ENCODE results near the gene STAP1. TPM values are rescaled to one million over a fixed set of nuclear protein-coding genes. Genes with fewer than 3 reads are reported as not detected.
"Not testable (repeated sequence)": the region's sequence is repeated elsewhere in the genome, so short reads cannot be mapped to it uniquely, and the experiment has no call there.

The STAP1 gene, protein sequence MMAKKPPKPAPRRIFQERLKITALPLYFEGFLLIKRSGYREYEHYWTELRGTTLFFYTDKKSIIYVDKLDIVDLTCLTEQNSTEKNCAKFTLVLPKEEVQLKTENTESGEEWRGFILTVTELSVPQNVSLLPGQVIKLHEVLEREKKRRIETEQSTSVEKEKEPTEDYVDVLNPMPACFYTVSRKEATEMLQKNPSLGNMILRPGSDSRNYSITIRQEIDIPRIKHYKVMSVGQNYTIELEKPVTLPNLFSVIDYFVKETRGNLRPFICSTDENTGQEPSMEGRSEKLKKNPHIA
- not detected in 2 replicates for total RNA-seq (2014; rRNA removed; shearing (Covaris generic))

DNA sequence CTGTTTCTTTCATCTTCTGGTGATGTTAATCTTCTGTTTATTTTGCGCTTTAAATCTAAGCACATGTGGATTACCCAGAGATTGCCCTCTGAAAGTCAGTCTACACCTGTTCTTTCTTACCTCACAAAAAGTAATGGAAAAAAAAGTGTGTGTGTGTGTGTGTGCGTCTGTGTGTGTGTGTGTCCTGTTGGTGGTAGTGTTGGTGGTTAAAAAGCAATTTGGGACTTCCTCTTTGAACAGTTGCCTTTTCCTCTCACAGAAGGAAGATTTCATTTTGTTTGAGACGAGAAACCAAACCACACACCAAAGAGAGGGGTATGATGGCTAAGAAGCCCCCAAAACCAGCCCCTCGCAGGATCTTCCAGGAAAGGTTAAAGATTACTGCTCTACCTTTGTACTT lies at the start of gene STAP1:
TSS of gene STAP1 (plus strand) at position 235 of the 400 bp plus-strand sequence. CDS start at position 318, 83 bp downstream.
- H3K36me3 ChIP-seq, result no peaks in the 10 kb centered on the region
- no peak within 1 kb of the TSS for H3K27ac ChIP-seq
- DNase-seq (ENCODE audit: low read depth in 1 of 2, low spot score in 2 of 2), result no peak
- 0 out of 2 replicates have a peak, but pooled peaks cover 3% of the 10 kb centered on the region for H3K27me3 ChIP-seq (replicated peaks)
- no peaks in the 10 kb centered on the region for H3K4me1 ChIP-seq (replicated peaks)
- H3K9me3 ChIP-seq (replicated peaks), result no peaks in the 10 kb centered on the region
- H3K4me3 ChIP-seq, result no peak within 1 kb of the TSS

- no peak overlapping the region for H3K4me3 ChIP-seq
- DNase-seq (ENCODE audit: low read depth in 1 of 2, low spot score in 2 of 2), result no peak
- no peak overlapping the region for H3K27ac ChIP-seq
- peaks cover 72% of the 10 kb centered on the region for H3K36me3 ChIP-seq
- H3K27me3 ChIP-seq (replicated peaks), result no peaks in the 10 kb centered on the region
- no peaks in the 10 kb centered on the region for H3K9me3 ChIP-seq (replicated peaks)
- H3K4me1 ChIP-seq (replicated peaks), result no peaks in the 10 kb centered on the region
Observed at GRCh38 chr4:67512501-67512900, 46.0 kb upstream of the STAP1 start.

GRCh38 chr4:67520141-67520540 lies 38.4 kb upstream of the STAP1 start:
- Histone ChIP-seq H3K4me1 (replicated peaks) (peaks cover 10% of the 10 kb centered on the region), H3K9me3 (replicated peaks) (no peaks in the 10 kb centered on the region; the same call in 1 of the 2 replicates), H3K27me3 (replicated peaks) (0 out of 2 replicates have a peak, but pooled peaks cover 5% of the 10 kb centered on the region), H3K27ac (no peak overlapping the region), H3K4me3 (no peak overlapping the region), H3K36me3 (peaks cover 55% of the 10 kb centered on the region)
- DNase-seq (ENCODE audit: low read depth in 1 of 2, low spot score in 2 of 2), result no peak

GRCh38 chr4:67521506-67521905 lies 37.0 kb upstream of the STAP1 start:
- 0 out of 2 replicates have a peak, but pooled peaks cover 5% of the 10 kb centered on the region for H3K27me3 ChIP-seq (replicated peaks)
- no peak overlapping the region for H3K27ac ChIP-seq
- no peak for DNase-seq (ENCODE audit: low read depth in 1 of 2, low spot score in 2 of 2)
- H3K4me3 ChIP-seq, result no peak overlapping the region
- H3K9me3 ChIP-seq (replicated peaks), result no peaks in the 10 kb centered on the region; the same call in 1 of the 2 replicates
- peaks cover 48% of the 10 kb centered on the region for H3K36me3 ChIP-seq
- peaks cover 10% of the 10 kb centered on the region for H3K4me1 ChIP-seq (replicated peaks)

GRCh38 chr4:67522230-67522629 lies 36.3 kb upstream of the STAP1 start:
- DNase-seq (ENCODE audit: low read depth in 1 of 2, low spot score in 2 of 2), result no peak
- Histone ChIP-seq H3K4me3 (no peak overlapping the region), H3K27me3 (replicated peaks) (0 out of 2 replicates have a peak, but pooled peaks cover 5% of the 10 kb centered on the region), H3K36me3 (peaks cover 42% of the 10 kb centered on the region), H3K4me1 (replicated peaks) (peaks cover 10% of the 10 kb centered on the region), H3K27ac (no peak overlapping the region), H3K9me3 (replicated peaks) (no peaks in the 10 kb centered on the region; the same call in 1 of the 2 replicates)

GRCh38 chr4:67522851-67523671 lies 35.5 kb upstream of the STAP1 start:
- Histone ChIP-seq H3K4me1 (replicated peaks) (peaks cover 10% of the 10 kb centered on the region), H3K27me3 (replicated peaks) (0 out of 2 replicates have a peak, but pooled peaks cover 5% of the 10 kb centered on the region), H3K27ac (peak overlapping the region; percentile 48), H3K36me3 (peaks cover 34% of the 10 kb centered on the region), H3K4me3 (no peak overlapping the region), H3K9me3 (replicated peaks) (no peaks in the 10 kb centered on the region; the same call in 1 of the 2 replicates)
- peak in 1 of 2 experiments; percentile 16 for DNase-seq (ENCODE audit: low read depth in 1 of 2, low spot score in 2 of 2)

DNA sequence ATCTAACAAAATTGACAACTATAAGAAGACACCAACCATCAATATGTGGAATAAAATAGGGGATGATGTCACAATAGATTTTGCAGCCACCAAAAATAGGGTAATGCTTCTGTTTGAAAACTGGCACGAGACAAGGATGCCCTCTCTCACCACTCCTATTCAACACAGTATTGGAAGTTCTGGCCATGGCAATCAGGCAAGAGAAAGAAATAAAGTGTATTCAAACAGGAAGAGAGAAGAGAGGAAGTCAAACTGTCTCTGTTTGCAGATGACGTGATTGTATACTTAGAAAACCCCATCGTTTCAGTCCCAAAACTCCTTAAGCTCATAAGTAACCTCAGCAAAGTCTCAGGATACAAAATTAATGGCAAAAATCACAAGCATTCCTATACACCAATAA lies 34.4 kb upstream of the STAP1 start:
- DNase-seq (ENCODE audit: low read depth in 1 of 2, low spot score in 2 of 2); H3K9me3 ChIP-seq (replicated peaks); H3K27me3 ChIP-seq (replicated peaks); H3K27ac ChIP-seq; H3K4me1 ChIP-seq (replicated peaks); H3K4me3 ChIP-seq: not testable (repeated sequence)
- peaks cover 42% of the 10 kb centered on the region for H3K36me3 ChIP-seq

- Histone ChIP-seq H3K4me1 (replicated peaks) (no peaks in the 10 kb centered on the region), H3K27ac (no peak overlapping the region), H3K9me3 (replicated peaks) (no peaks in the 10 kb centered on the region), H3K36me3 (peaks cover 69% of the 10 kb centered on the region), H3K27me3 (replicated peaks) (no peaks in the 10 kb centered on the region), H3K4me3 (no peak overlapping the region)
- DNase-seq (ENCODE audit: low read depth in 1 of 2, low spot score in 2 of 2), result no peak
Observed at GRCh38 chr4:67531379-67531962, 27.1 kb upstream of the STAP1 start.

DNA sequence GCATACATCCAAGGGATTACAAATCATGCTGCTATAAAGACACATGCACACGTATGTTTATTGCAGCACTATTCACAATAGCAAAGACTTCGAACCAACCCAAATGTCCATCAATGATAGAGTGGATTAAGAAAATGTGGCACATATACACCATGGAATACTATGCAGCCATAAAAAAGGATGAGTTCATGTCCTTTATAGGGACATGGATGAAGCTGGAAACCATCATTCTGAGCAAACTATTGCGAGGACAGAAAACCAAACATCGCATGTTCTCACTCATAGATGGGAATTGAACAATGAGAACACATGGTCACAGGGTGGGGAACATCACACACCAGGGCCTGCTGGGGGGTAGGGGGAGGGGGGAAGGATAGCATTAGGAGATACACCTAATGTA lies 26.1 kb upstream of the STAP1 start:
- not testable (repeated sequence) for DNase-seq (ENCODE audit: low read depth in 1 of 2, low spot score in 2 of 2); H3K27me3 ChIP-seq (replicated peaks); H3K4me3 ChIP-seq; H3K27ac ChIP-seq; H3K4me1 ChIP-seq (replicated peaks); H3K9me3 ChIP-seq (replicated peaks)
- H3K36me3 ChIP-seq, result peaks cover 73% of the 10 kb centered on the region

GRCh38 chr4:67533112-67533511 lies 25.4 kb upstream of the STAP1 start:
- H3K4me1 ChIP-seq (replicated peaks), result no peaks in the 10 kb centered on the region
- H3K27me3 ChIP-seq (replicated peaks), result no peaks in the 10 kb centered on the region
- DNase-seq (ENCODE audit: low read depth in 1 of 2, low spot score in 2 of 2), result no peak
- no peak overlapping the region for H3K27ac ChIP-seq
- H3K9me3 ChIP-seq (replicated peaks), result no peaks in the 10 kb centered on the region
- peaks cover 80% of the 10 kb centered on the region for H3K36me3 ChIP-seq
- H3K4me3 ChIP-seq, result no peak overlapping the region

DNA sequence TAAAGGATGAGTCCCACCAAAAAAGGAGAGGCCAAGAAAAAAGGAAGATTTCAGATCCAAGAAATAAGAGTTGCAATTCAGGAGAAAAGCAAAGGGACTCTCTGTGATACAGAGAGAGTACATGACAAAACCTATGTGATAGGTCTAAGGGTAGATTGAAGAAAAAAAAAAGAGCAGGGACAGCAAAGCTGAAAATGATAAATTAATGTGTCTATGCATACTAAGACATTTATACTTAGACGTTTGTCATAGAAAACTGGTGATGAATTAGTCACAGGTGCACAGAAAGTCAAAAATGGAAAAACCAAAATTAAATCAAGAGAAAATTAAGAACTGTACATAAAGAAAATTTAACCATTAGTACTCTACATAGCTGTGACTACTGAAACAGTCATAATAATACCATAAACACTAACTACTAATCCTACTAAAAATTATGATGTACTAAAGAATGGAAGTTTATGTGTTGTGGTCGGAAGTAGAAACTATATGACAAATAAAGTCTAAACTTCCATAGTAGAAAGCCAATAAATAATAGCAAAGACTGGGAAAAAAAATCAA lies 23.2 kb upstream of the STAP1 start:
- Histone ChIP-seq H3K4me1 (replicated peaks) (no peaks in the 10 kb centered on the region), H3K4me3 (no peak overlapping the region), H3K27me3 (replicated peaks) (no peaks in the 10 kb centered on the region), H3K27ac (no peak overlapping the region), H3K36me3 (peaks cover 81% of the 10 kb centered on the region), H3K9me3 (replicated peaks) (no peaks in the 10 kb centered on the region)
- DNase-seq (ENCODE audit: low read depth in 1 of 2, low spot score in 2 of 2), result no peak

GRCh38 chr4:67539830-67540229 lies 18.7 kb upstream of the STAP1 start:
- Histone ChIP-seq H3K4me1 (replicated peaks) (no peaks in the 10 kb centered on the region; the same call in 1 of the 2 replicates), H3K27ac (no peak overlapping the region), H3K4me3 (no peak overlapping the region)

GRCh38 chr4:67542076-67542475 lies 16.5 kb upstream of the STAP1 start:
- Histone ChIP-seq H3K4me3 (no peak overlapping the region), H3K27me3 (replicated peaks) (no peaks in the 10 kb centered on the region), H3K9me3 (replicated peaks) (no peaks in the 10 kb centered on the region), H3K36me3 (peaks cover 67% of the 10 kb centered on the region), H3K4me1 (replicated peaks) (peaks cover 4% of the 10 kb centered on the region), H3K27ac (no peak overlapping the region)
- DNase-seq (ENCODE audit: low read depth in 1 of 2, low spot score in 2 of 2), result no peak

More at GRCh38 chr4:67539830-67540229, 18.7 kb upstream of the STAP1 start:
- H3K36me3 ChIP-seq, result peaks cover 81% of the 10 kb centered on the region
- DNase-seq (ENCODE audit: low read depth in 1 of 2, low spot score in 2 of 2), result no peak
- no peaks in the 10 kb centered on the region for H3K9me3 ChIP-seq (replicated peaks)
- no peaks in the 10 kb centered on the region for H3K27me3 ChIP-seq (replicated peaks)

Measured in SJSA1 (cell line).